H9 (cell line): ENCODE data around the gene HAND2. TPM values are rescaled to one million over a fixed set of nuclear protein-coding genes. Genes with fewer than 3 reads are reported as not detected.

Experiments used
- DNase-seq: peaks from one replicate; pipeline ENCODE4 v3.0.0-alpha.2; 2017
- H2AFZ ChIP-seq: one replicate; pipeline ENCODE4 v1.6.1; 2013; ENCODE audit warnings: mild to moderate bottlenecking, low read length, control low read depth, moderate library complexity
- H2AK5ac ChIP-seq: 2 replicates; pipeline ENCODE4 v1.6.1; 2013; ENCODE audit warnings: low read length, control low read depth, mixed read lengths; ENCODE audit not compliant: insufficient read length
- H2BK120ac ChIP-seq: one replicate; pipeline ENCODE4 v1.6.1; 2013; ENCODE audit warnings: low read depth, mild to moderate bottlenecking, low read length, control low read depth, inconsistent platforms; ENCODE audit not compliant: poor library complexity, severe bottlenecking
- H2BK12ac ChIP-seq: 2 replicates; pipeline ENCODE4 v1.6.1; 2013; ENCODE audit warnings: low read length, control low read depth, mixed read lengths, low read depth; ENCODE audit not compliant: insufficient read length
- H2BK15ac ChIP-seq: 2 replicates; pipeline ENCODE4 v1.6.1; 2013; ENCODE audit warnings: low read depth, low read length, control low read depth
- H2BK20ac ChIP-seq: one replicate; pipeline ENCODE4 v1.6.1; 2013; ENCODE audit warnings: low read depth, mild to moderate bottlenecking, low read length, control low read depth, inconsistent platforms; ENCODE audit not compliant: poor library complexity, severe bottlenecking
- H2BK5ac ChIP-seq: 2 replicates; pipeline ENCODE4 v1.6.1; 2013; ENCODE audit warnings: low read length, control low read depth, mixed read lengths; ENCODE audit not compliant: insufficient read length
- H3K14ac ChIP-seq: 2 replicates; pipeline ENCODE4 v1.6.1; 2013; ENCODE audit warnings: low read length, control low read depth; ENCODE audit not compliant: insufficient read depth
- H3K18ac ChIP-seq: 2 replicates; pipeline ENCODE4 v1.6.1; 2013; ENCODE audit warnings: low read depth, mild to moderate bottlenecking, mixed read lengths, low read length, control low read depth; ENCODE audit not compliant: insufficient read length
- H3K23ac ChIP-seq: 2 replicates; pipeline ENCODE4 v1.6.1; 2013; ENCODE audit warnings: low read length, control low read depth, mixed read lengths, low read depth; ENCODE audit not compliant: insufficient read length
- H3K23me2 ChIP-seq: 2 replicates; pipeline ENCODE4 v1.6.1; 2013; ENCODE audit warnings: low read depth, mild to moderate bottlenecking, mixed read lengths, low read length, control low read depth; ENCODE audit not compliant: insufficient read length, poor library complexity, severe bottlenecking
- H3K27ac ChIP-seq: 2 replicates; pipeline ENCODE4 v1.5.1; 2013; ENCODE audit warnings: low read length, control low read depth, mixed read lengths, low read depth; ENCODE audit not compliant: insufficient read length
- H3K27me3 ChIP-seq: 2 replicates; pipeline ENCODE4 v1.6.1; 2013; ENCODE audit warnings: low read length, control low read depth, inconsistent platforms; ENCODE audit not compliant: insufficient read depth
- H3K4ac ChIP-seq: 2 replicates; pipeline ENCODE4 v1.6.1; 2013; ENCODE audit warnings: low read depth, mild to moderate bottlenecking, control low read depth, inconsistent platforms, low read length, moderate library complexity
- H3K4me1 ChIP-seq: 2 replicates; pipeline ENCODE4 v1.6.1; 2013; ENCODE audit warnings: low read length, control low read depth, inconsistent platforms; ENCODE audit not compliant: insufficient read depth
- H3K4me2 ChIP-seq: 2 replicates; pipeline ENCODE4 v1.6.1; 2013; ENCODE audit warnings: low read length, control low read depth, mixed read lengths; ENCODE audit not compliant: insufficient read length, insufficient read depth
- H3K56ac ChIP-seq: 2 replicates; pipeline ENCODE4 v1.6.1; 2013; ENCODE audit warnings: low read depth, mild to moderate bottlenecking, mixed read lengths, low read length, control low read depth; ENCODE audit not compliant: insufficient read length
- H3K79me1 ChIP-seq: 2 replicates; pipeline ENCODE4 v1.6.1; 2013; ENCODE audit warnings: low read depth, mild to moderate bottlenecking, moderate library complexity, low read length, control low read depth, inconsistent platforms; ENCODE audit not compliant: insufficient read depth, poor library complexity, severe bottlenecking
- H3K79me2 ChIP-seq: 2 replicates; pipeline ENCODE4 v1.6.1; 2013; ENCODE audit warnings: low read length, control low read depth, inconsistent platforms; ENCODE audit not compliant: insufficient read depth
- H3K9ac ChIP-seq: 2 replicates; pipeline ENCODE4 v1.6.1; 2013; ENCODE audit warnings: low read length, control low read depth, mixed read lengths; ENCODE audit not compliant: insufficient read length; ENCODE audit errors: extremely low read depth
- H3K9me3 ChIP-seq: one replicate; pipeline ENCODE4 v1.6.1; 2013; ENCODE audit warnings: low read depth, low read length, inconsistent platforms; ENCODE audit not compliant: control insufficient read depth
- H3T11ph ChIP-seq: one replicate; pipeline ENCODE4 v1.6.1; 2013; ENCODE audit warnings: mild to moderate bottlenecking, low read length, control low read depth, inconsistent platforms
- H4K20me1 ChIP-seq: one replicate; pipeline ENCODE4 v1.6.1; 2013; ENCODE audit not compliant: control insufficient read depth, insufficient read length, insufficient read depth
- H4K5ac ChIP-seq: 2 replicates; pipeline ENCODE4 v1.6.1; 2013; ENCODE audit warnings: low read depth, mild to moderate bottlenecking, mixed read lengths, low read length, control low read depth; ENCODE audit not compliant: insufficient read length
- H4K8ac ChIP-seq: replicated peaks from 2 replicates; pipeline ENCODE4 v1.6.1; 2013; ENCODE audit warnings: low read length, control low read depth, mixed read lengths, low read depth; ENCODE audit not compliant: insufficient read length
- H4K91ac ChIP-seq: 2 replicates; pipeline ENCODE4 v1.6.1; 2013; ENCODE audit warnings: low read depth, mild to moderate bottlenecking, moderate library complexity, mixed read lengths, low read length, control low read depth; ENCODE audit not compliant: insufficient read length
- H3K27ac Mint-ChIP-seq, 3 experiments: 2 replicates in 2 of 3; 3 replicates in 1 of 3; pipeline ENCODE4 v1.8.0; 2020 to 2021; ENCODE audit warnings: mixed read lengths in 3 of 3, mild to moderate bottlenecking in 1 of 3, moderate library complexity in 1 of 3
- H3K27me3 Mint-ChIP-seq: 2 replicates; pipeline ENCODE4 v1.8.0; 2021; ENCODE audit warnings: low read depth, mild to moderate bottlenecking, moderate library complexity, mixed read lengths
- H3K36me3 Mint-ChIP-seq, 3 experiments: 2 replicates in 2 of 3; 3 replicates in 1 of 3; pipeline ENCODE4 v1.8.0; 2020 to 2021; ENCODE audit warnings: low read depth in 3 of 3, mixed read lengths in 3 of 3; ENCODE audit not compliant: insufficient read depth in 1 of 3
- H3K4me1 Mint-ChIP-seq, 2 experiments: 2 replicates each; pipeline ENCODE4 v1.8.0; 2020; ENCODE audit warnings: mixed read lengths in 2 of 2
- H3K4me3 Mint-ChIP-seq, 2 experiments: 2 replicates in 1 of 2; 3 replicates in 1 of 2; pipeline ENCODE4 v1.8.0; 2020 to 2021; ENCODE audit warnings: mild to moderate bottlenecking in 2 of 2, mixed read lengths in 2 of 2, moderate library complexity in 1 of 2
- H3K9me3 Mint-ChIP-seq, 2 experiments: 2 replicates in 1 of 2; 3 replicates in 1 of 2; pipeline ENCODE4 v1.8.0; 2020; ENCODE audit warnings: mild to moderate bottlenecking in 2 of 2, mixed read lengths in 2 of 2, moderate library complexity in 1 of 2
- WGBS: extraction: QIAGEN DNeasy Blood & Tissue Kit; methylation state at CpG from one replicate; pipeline ENCODE4 v1.1.7; 2013; ENCODE audit warnings: missing lambda C conversion rate, low lambda C conversion rate, mixed read lengths; ENCODE audit not compliant: insufficient read length; ENCODE audit errors: extremely low coverage; 5-methylcytosine and 5-hydroxymethylcytosine counted together
- total RNA-seq: library from RNA; stranded (reverse); gene quantifications from 2 replicates; pipeline ENCODE4 v1.2.1, GENCODE V29; 2021
- TF ChIP-seq, protein P1 (sequence below): fragments of 200-600 bp; sonication (generic); conservative IDR thresholded peaks from 3 replicates; pipeline ENCODE4 v1.8.0; 2021; ENCODE audit warnings: antibody characterized with exemption, mild to moderate bottlenecking

HAND2 gene
- total RNA-seq, 1 experiment from 2014 or later: not detected

- H4K5ac ChIP-seq: no peak overlapping the region
Measured at GRCh38 chr4:173577963-173578362, 47.9 kb upstream of the HAND2 start.

More at GRCh38 chr4:173577963-173578362, 47.9 kb upstream of the HAND2 start:
- no peaks in the 10 kb centered on the region for H3K9me3 ChIP-seq
- no peak overlapping the region for H2BK12ac ChIP-seq
- no peak overlapping the region for H3K9ac ChIP-seq
- no peak overlapping the region for H3K4ac ChIP-seq
- no peak overlapping the region for H2AFZ ChIP-seq
- Mint-ChIP-seq H3K27ac (no peak overlapping the region), H3K4me3 (no peak overlapping the region), H3K27me3 (peaks cover 3% of the 10 kb centered on the region), H3K9me3 (no peaks in the 10 kb centered on the region), H3K36me3 (no peaks in the 10 kb centered on the region), H3K4me1 (peaks cover 0 to 3% of the 10 kb centered on the region in 2 experiments; a peak in 1 of 4 replicates)
- H3T11ph ChIP-seq: no peak overlapping the region
- no peak overlapping the region for H4K8ac ChIP-seq
- no peaks in the 10 kb centered on the region for H3K4me1 ChIP-seq
- no peak overlapping the region for H4K91ac ChIP-seq
- no peak overlapping the region for H3K14ac ChIP-seq
- no peaks in the 10 kb centered on the region for H4K20me1 ChIP-seq
- H3K18ac ChIP-seq: no peak overlapping the region
- no peak overlapping the region for H3K23ac ChIP-seq
- no peaks in the 10 kb centered on the region for H3K27me3 ChIP-seq
- no peaks in the 10 kb centered on the region for H3K79me1 ChIP-seq
- no peak overlapping the region for H3K56ac ChIP-seq
- H2BK5ac ChIP-seq: no peak overlapping the region
- no peak overlapping the region for H3K4me2 ChIP-seq
- H2BK120ac ChIP-seq: no peak overlapping the region
- H3K23me2 ChIP-seq: no peaks in the 10 kb centered on the region
- H2BK15ac ChIP-seq: no peak overlapping the region
- WGBS: no CpG with 5 or more reads among the region's 5 CpGs
- no peaks in the 10 kb centered on the region for H3K79me2 ChIP-seq
- no peak overlapping the region for H2AK5ac ChIP-seq
- no peak overlapping the region for H3K27ac ChIP-seq
- no peak overlapping the region for H2BK20ac ChIP-seq
- DNase-seq: no peak
- TF ChIP-seq, protein P1, sequence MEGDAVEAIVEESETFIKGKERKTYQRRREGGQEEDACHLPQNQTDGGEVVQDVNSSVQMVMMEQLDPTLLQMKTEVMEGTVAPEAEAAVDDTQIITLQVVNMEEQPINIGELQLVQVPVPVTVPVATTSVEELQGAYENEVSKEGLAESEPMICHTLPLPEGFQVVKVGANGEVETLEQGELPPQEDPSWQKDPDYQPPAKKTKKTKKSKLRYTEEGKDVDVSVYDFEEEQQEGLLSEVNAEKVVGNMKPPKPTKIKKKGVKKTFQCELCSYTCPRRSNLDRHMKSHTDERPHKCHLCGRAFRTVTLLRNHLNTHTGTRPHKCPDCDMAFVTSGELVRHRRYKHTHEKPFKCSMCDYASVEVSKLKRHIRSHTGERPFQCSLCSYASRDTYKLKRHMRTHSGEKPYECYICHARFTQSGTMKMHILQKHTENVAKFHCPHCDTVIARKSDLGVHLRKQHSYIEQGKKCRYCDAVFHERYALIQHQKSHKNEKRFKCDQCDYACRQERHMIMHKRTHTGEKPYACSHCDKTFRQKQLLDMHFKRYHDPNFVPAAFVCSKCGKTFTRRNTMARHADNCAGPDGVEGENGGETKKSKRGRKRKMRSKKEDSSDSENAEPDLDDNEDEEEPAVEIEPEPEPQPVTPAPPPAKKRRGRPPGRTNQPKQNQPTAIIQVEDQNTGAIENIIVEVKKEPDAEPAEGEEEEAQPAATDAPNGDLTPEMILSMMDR: no peak
